HCT116 (cell line): ENCODE results near the gene CPED1. TPM values are rescaled to one million over a fixed set of nuclear protein-coding genes. Genes with fewer than 3 reads are reported as not detected.

Experiments used
- ATAC-seq: fragments of 200-7000 bp; cut with Tn5 transposase; 2 replicates; pipeline ENCODE4 v1.9.1; 2020; ENCODE audit warnings: mild to moderate bottlenecking, moderate library complexity
- Bru-seq: library from RNA; stranded (reverse); fragments of 400-500 nt; gene quantifications from one replicate; lab custom pipeline; 2021; lab: Mats Ljungman, UMichigan
- BruChase-seq, 2 experiments: library from RNA; stranded (reverse); fragments of 400-500 nt; gene quantifications; one replicate each; lab custom pipeline; 2021; lab: Mats Ljungman, UMichigan
- BruUV-seq: library from RNA; stranded (reverse); fragments of 400-500 nt; replicated peaks from 2 replicates; lab custom pipeline; 2021; lab: Mats Ljungman, UMichigan
- CTCF ChIA-PET: fragments of 300-600 bp; sonication (Branson Sonifier 250); formaldehyde crosslinking; loops from one replicate; lab custom pipeline; 2021; ENCODE audit warnings: antibody characterized with exemption; lab: Charles Lee
- POLR2A ChIA-PET: fragments of 300-600, 350-600 bp; sonication (Branson Sonifier 250); formaldehyde crosslinking; loops from one replicate; lab custom pipeline; 2021; ENCODE audit warnings: antibody characterized with exemption; lab: Charles Lee
- RAD21 ChIA-PET, 2 experiments: fragments of 300-600 bp; sonication (Branson Sonifier 250); formaldehyde crosslinking; loops; one replicate each; lab custom pipeline; 2023; ENCODE audit warnings: low total read pairs in 2 of 2; ENCODE audit not compliant: uncharacterized antibody in 2 of 2, unreplicated experiment in 2 of 2, low non-redundant PET in 1 of 2; lab: Charles Lee
- DNase-seq: peaks from one replicate; pipeline ENCODE4 v3.0.0-alpha.2; 2010; ENCODE audit warnings: low read depth, low spot score
- H2AFZ ChIP-seq: fragments of 200-600 bp; shearing (Covaris generic), sonication (generic); 2 replicates; pipeline ENCODE4 v1.6.1; 2017; ENCODE audit warnings: low read depth, mixed run types, mixed read lengths, antibody characterized with exemption, low read length; ENCODE audit not compliant: poor library complexity, severe bottlenecking
- H3K27ac ChIP-seq: 2 replicates; pipeline ENCODE4 v1.5.1; 2012; ENCODE audit warnings: low read depth, low read length
- H3K27me3 ChIP-seq: fragments of 200-600 bp; sonication (generic); 2 replicates; pipeline ENCODE4 v1.6.1; 2016; ENCODE audit warnings: mixed run types, low read length, mixed read lengths; ENCODE audit not compliant: insufficient read depth
- H3K36me3 ChIP-seq, 2 experiments: fragments of 200-500 bp in 1 of 2; fragments of 200-600 bp in 1 of 2; sonication (Bioruptor generic) in 1 of 2; sonication (generic) in 1 of 2; 2 replicates each; pipeline versions ENCODE4 v1.5.1 to v1.6.1; 2014 to 2016; ENCODE audit warnings: low read length in 2 of 2, inconsistent platforms in 1 of 2, mixed read lengths in 1 of 2, mixed run types in 1 of 2; ENCODE audit not compliant: insufficient read depth in 2 of 2, control insufficient read depth in 1 of 2
- H3K4me1 ChIP-seq, 2 experiments: fragments of 200-600 bp in 1 of 2; sonication (generic) in 1 of 2; 2 replicates each; pipeline versions ENCODE4 v1.5.1 to v1.6.1; 2012 to 2017; ENCODE audit warnings: low read length in 2 of 2, inconsistent platforms in 1 of 2, mild to moderate bottlenecking in 1 of 2, mixed read lengths in 1 of 2, mixed run types in 1 of 2, moderate library complexity in 1 of 2; ENCODE audit not compliant: insufficient read depth in 2 of 2, control insufficient read depth in 1 of 2
- H3K4me2 ChIP-seq: fragments of 200-600 bp; sonication (generic); 2 replicates; pipeline ENCODE4 v1.6.1; 2017; ENCODE audit warnings: mixed run types, low read length, mixed read lengths
- H3K4me3 ChIP-seq, 2 experiments: fragments of 200-600 bp in 1 of 2; sonication (generic) in 1 of 2; replicated peaks in 1 of 2; 2 replicates each; pipeline ENCODE4 v1.5.1; 2011 to 2016; ENCODE audit warnings: low read length in 2 of 2, control low read depth in 1 of 2, low read depth in 1 of 2, mild to moderate bottlenecking in 1 of 2, mixed read lengths in 1 of 2, mixed run types in 1 of 2
- H3K79me2 ChIP-seq: fragments of 200-600 bp; sonication (generic); 2 replicates; pipeline ENCODE4 v1.6.1; 2017; ENCODE audit warnings: mild to moderate bottlenecking, mixed run types, low read length, moderate library complexity, mixed read lengths; ENCODE audit not compliant: insufficient read depth
- H3K9ac ChIP-seq: fragments of 200-600 bp; sonication (generic); 2 replicates; pipeline ENCODE4 v1.6.1; 2016; ENCODE audit warnings: low read length, mixed read lengths
- H3K9me2 ChIP-seq: fragments of 200-600 bp; sonication (generic), shearing (Covaris generic); 2 replicates; pipeline ENCODE4 v1.6.1; 2017; ENCODE audit warnings: mixed run types, mild to moderate bottlenecking, moderate library complexity; ENCODE audit not compliant: insufficient read depth
- H3K9me3 ChIP-seq, 2 experiments: fragments of 200-500 bp in 1 of 2; fragments of 200-600 bp in 1 of 2; sonication (Bioruptor generic) in 1 of 2; sonication (generic) in 1 of 2; 2 replicates each; pipeline ENCODE4 v1.6.1; 2014 to 2017; ENCODE audit warnings: low read length in 2 of 2, mixed read lengths in 2 of 2, inconsistent platforms in 1 of 2, low read depth in 1 of 2, mild to moderate bottlenecking in 1 of 2, mixed run types in 1 of 2, moderate library complexity in 1 of 2; ENCODE audit not compliant: control insufficient read depth in 1 of 2, insufficient read depth in 1 of 2
- H4K20me1 ChIP-seq: fragments of 200-600 bp; sonication (generic), shearing (Covaris generic); 2 replicates; pipeline ENCODE4 v1.6.1; 2017; ENCODE audit warnings: mixed run types, mild to moderate bottlenecking, moderate library complexity; ENCODE audit not compliant: insufficient read depth
- CBX3 ChIP-seq: IDR thresholded peaks from 2 replicates; pipeline ENCODE4 v1.6.1; 2012; ENCODE audit warnings: low read depth
- CEBPB ChIP-seq: IDR thresholded peaks from 2 replicates; pipeline ENCODE4 v1.6.1; 2012; ENCODE audit warnings: low read depth
- EGR1 ChIP-seq: IDR thresholded peaks from 2 replicates; pipeline ENCODE4 v1.6.1; 2012; ENCODE audit warnings: low read depth
- ELF1 ChIP-seq: IDR thresholded peaks from 2 replicates; pipeline ENCODE4 v1.6.1; 2012; ENCODE audit warnings: low read depth, borderline replicate concordance
- FOSL1 ChIP-seq: IDR thresholded peaks from 2 replicates; pipeline ENCODE4 v1.6.1; 2012; ENCODE audit warnings: low read depth
- JUND ChIP-seq: IDR thresholded peaks from 2 replicates; pipeline ENCODE4 v1.6.1; 2012
- RAD21 ChIP-seq: IDR thresholded peaks from 2 replicates; pipeline ENCODE4 v1.6.1; 2012; ENCODE audit warnings: low read depth, mild to moderate bottlenecking
- YY1 ChIP-seq: IDR thresholded peaks from 2 replicates; pipeline ENCODE4 v1.6.1; 2011; ENCODE audit warnings: low read length, low read depth, moderate library complexity, mild to moderate bottlenecking; ENCODE audit not compliant: insufficient replicate concordance; ENCODE audit errors: extremely low read depth
- intact Hi-C: fragments of 100-400 bp; cut with micrococcal nuclease; formaldehyde crosslinking; loops from 2 replicates; pipeline ENCODE4 v1.10.0; 2022
- long read RNA-seq: library from polyadenylated mRNA; unstranded; transcript quantifications from one replicate; pipeline ENCODE4 v2.0.0, GENCODE V29; 2021; ENCODE audit not compliant: unreplicated experiment
- polyA plus RNA-seq: library from polyadenylated mRNA; unstranded; fragments of >200 nt; gene quantifications from 2 replicates; pipeline ENCODE4 v1.2.1, GENCODE V29; 2012; ENCODE audit warnings: missing spikeins
- total RNA-seq: library from RNA; stranded (reverse); gene quantifications from one replicate; pipeline ENCODE4 v1.2.1, GENCODE V29; 2021; ENCODE audit not compliant: unreplicated experiment
- TF ChIP-seq, protein P1 (sequence below): IDR thresholded peaks from 2 replicates; pipeline ENCODE4 v1.6.1; 2012
- TF ChIP-seq, protein P2 (sequence below): IDR thresholded peaks from 2 replicates; pipeline ENCODE4 v1.6.1; 2012; ENCODE audit warnings: low read depth
- TF ChIP-seq, protein P3 (sequence below): IDR thresholded peaks from 2 replicates; pipeline ENCODE4 v1.6.1; 2011; ENCODE audit warnings: mild to moderate bottlenecking, low read length, moderate library complexity; ENCODE audit not compliant: insufficient replicate concordance; ENCODE audit errors: extremely low read depth

CPED1 gene
- total RNA-seq: 1.2 TPM
- 0.30 and 0.42 TPM in 2 replicates for polyA plus RNA-seq
- percentile 23 among the genes with signal in this experiment for Bru-seq, nascent RNA
- percentile 16 among the genes with signal in this experiment for BruChase-seq, experiment 1, labeled RNA remaining after a 6-hour chase
- BruChase-seq, experiment 2, labeled RNA remaining after a 2-hour chase: percentile 17 among the genes with signal in this experiment
- long read RNA-seq, partial matches to known transcripts: 1 of 2 reads
- long read RNA-seq, other reads (novel, unspliced or antisense): 1 of 2 reads

DNA sequence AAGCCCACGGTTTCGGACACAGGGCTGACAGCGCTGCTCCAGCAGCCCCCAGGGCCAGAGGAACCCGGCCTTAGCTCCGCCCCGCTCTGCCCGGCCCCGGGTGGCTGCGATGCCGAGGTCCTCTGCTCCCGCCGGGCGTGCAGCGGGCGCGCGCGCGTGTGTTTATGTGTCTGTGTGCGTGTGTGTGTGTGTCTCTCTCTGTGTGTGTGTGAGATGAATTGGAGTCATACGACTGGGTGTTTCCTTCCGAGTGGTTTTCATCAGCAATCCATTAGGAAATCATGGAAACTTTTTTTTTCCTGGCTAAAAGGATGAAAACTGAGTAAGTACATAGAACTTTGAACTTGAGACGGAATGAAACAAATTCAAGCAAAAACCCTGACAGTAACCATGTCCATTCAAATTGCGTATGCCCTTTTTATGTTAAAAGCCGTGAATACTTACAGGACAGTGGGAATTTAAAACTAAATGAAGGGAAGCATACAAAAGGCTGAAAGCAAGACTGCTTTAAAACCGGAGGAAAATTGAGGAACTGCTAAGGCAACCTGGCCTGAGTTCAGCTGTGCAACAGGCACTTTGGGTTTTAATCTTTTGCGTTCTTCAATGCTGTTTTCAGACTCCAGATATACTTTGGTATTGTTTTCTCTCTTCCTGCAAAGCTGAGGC is at the start of gene CPED1:
Gene CPED1 (plus strand): TSS at position 121 of the 666 bp plus-strand sequence. CDS start 911 bp downstream, outside the sequence.
- Histone ChIP-seq H3K9ac (peak within 1 kb of the TSS; percentile 5; the same call in 1 of the 2 replicates), H3K9me3 (no peaks in the 10 kb centered on the region), H3K27me3 (no peaks in the 10 kb centered on the region), H3K79me2 (no peaks in the 10 kb centered on the region), H3K4me3 (peak within 1 kb of the TSS; percentile 45 to 60), H3K9me2 (no peaks in the 10 kb centered on the region), H3K27ac (no peak within 1 kb of the TSS), H3K36me3 (no peaks in the 10 kb centered on the region), H2AFZ (peak within 1 kb of the TSS; percentile 93), H4K20me1 (no peaks in the 10 kb centered on the region), H3K4me2 (peak within 1 kb of the TSS; percentile 87), H3K4me1 (peaks cover 0 to 15% of the 10 kb centered on the region in 2 experiments; a peak in 1 of 4 replicates)
- ChIA-PET CTCF (interaction anchor here (0.6 to 2.9 kb wide), 7 partner anchors 7 to 1006 kb away, joined by 3 to 23 read pairs (median 4); no protein-coding TSS in a partner anchor), RAD21 (interaction anchor here (0.7 to 1.7 kb wide), 4 partner anchors 9 to 119 kb away, joined by 3 to 6 read pairs (median 4); no protein-coding TSS in a partner anchor), POLR2A (no interaction called here)
- no TSS peak for BruUV-seq
- no peak for TF ChIP-seq EGR1
- TF ChIP-seq, protein P1, sequence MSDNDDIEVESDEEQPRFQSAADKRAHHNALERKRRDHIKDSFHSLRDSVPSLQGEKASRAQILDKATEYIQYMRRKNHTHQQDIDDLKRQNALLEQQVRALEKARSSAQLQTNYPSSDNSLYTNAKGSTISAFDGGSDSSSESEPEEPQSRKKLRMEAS: peak; percentile 52; the same call in 1 of the 2 replicates
- peak; percentile 51; the same call in 1 of the 2 replicates for TF ChIP-seq CBX3
- intact Hi-C loops: loop anchor here (2.0 to 10.0 kb wide), 3 partner anchors 346 to 1006 kb away; no protein-coding TSS in a partner anchor
- DNase-seq: no peak
- peak; percentile 86 for ATAC-seq

DNA sequence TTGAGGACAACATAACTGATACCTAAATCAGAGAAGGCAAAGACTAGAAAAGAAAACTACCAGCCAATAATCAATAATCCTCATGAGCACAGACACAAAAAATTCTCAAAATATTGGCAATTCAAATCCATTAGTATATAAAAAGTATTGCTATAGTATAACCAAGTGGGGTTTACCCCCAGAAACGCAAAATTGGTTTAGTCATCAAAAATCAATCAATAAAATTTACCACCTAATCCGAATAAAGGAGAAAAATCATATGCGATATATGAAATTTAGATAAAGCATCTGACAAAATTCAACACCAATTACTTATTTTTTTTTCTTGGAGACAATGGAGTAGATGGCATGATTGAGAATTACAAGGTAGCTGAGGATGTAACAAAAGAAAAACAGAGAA is 49.2 kb upstream of the CPED1 start:
- no TSS peak for BruUV-seq
- TF ChIP-seq, protein P2, sequence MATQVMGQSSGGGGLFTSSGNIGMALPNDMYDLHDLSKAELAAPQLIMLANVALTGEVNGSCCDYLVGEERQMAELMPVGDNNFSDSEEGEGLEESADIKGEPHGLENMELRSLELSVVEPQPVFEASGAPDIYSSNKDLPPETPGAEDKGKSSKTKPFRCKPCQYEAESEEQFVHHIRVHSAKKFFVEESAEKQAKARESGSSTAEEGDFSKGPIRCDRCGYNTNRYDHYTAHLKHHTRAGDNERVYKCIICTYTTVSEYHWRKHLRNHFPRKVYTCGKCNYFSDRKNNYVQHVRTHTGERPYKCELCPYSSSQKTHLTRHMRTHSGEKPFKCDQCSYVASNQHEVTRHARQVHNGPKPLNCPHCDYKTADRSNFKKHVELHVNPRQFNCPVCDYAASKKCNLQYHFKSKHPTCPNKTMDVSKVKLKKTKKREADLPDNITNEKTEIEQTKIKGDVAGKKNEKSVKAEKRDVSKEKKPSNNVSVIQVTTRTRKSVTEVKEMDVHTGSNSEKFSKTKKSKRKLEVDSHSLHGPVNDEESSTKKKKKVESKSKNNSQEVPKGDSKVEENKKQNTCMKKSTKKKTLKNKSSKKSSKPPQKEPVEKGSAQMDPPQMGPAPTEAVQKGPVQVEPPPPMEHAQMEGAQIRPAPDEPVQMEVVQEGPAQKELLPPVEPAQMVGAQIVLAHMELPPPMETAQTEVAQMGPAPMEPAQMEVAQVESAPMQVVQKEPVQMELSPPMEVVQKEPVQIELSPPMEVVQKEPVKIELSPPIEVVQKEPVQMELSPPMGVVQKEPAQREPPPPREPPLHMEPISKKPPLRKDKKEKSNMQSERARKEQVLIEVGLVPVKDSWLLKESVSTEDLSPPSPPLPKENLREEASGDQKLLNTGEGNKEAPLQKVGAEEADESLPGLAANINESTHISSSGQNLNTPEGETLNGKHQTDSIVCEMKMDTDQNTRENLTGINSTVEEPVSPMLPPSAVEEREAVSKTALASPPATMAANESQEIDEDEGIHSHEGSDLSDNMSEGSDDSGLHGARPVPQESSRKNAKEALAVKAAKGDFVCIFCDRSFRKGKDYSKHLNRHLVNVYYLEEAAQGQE: no peak
- TF ChIP-seq ELF1: no peak
- TF ChIP-seq, protein P1: no peak
- TF ChIP-seq FOSL1: no peak
- TF ChIP-seq RAD21: no peak
- TF ChIP-seq YY1: no peak
- TF ChIP-seq, protein P3, sequence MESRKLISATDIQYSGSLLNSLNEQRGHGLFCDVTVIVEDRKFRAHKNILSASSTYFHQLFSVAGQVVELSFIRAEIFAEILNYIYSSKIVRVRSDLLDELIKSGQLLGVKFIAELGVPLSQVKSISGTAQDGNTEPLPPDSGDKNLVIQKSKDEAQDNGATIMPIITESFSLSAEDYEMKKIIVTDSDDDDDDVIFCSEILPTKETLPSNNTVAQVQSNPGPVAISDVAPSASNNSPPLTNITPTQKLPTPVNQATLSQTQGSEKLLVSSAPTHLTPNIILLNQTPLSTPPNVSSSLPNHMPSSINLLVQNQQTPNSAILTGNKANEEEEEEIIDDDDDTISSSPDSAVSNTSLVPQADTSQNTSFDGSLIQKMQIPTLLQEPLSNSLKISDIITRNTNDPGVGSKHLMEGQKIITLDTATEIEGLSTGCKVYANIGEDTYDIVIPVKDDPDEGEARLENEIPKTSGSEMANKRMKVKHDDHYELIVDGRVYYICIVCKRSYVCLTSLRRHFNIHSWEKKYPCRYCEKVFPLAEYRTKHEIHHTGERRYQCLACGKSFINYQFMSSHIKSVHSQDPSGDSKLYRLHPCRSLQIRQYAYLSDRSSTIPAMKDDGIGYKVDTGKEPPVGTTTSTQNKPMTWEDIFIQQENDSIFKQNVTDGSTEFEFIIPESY: no peak
- TF ChIP-seq CEBPB: no peak
- no peak for TF ChIP-seq JUND

More for the DNA sequence above, 49.2 kb upstream of the CPED1 start:
- Histone ChIP-seq H3K36me3 (no peaks in the 10 kb centered on the region), H3K27ac (no peak overlapping the region), H3K9ac (no peak overlapping the region), H3K4me3 (no peak overlapping the region), H3K4me2 (no peak overlapping the region), H3K27me3 (no peaks in the 10 kb centered on the region), H3K4me1 (no peaks in the 10 kb centered on the region), H3K9me3 (no peaks in the 10 kb centered on the region), H3K9me2 (no peaks in the 10 kb centered on the region), H2AFZ (no peak overlapping the region), H3K79me2 (no peaks in the 10 kb centered on the region), H4K20me1 (no peaks in the 10 kb centered on the region)
- ChIA-PET RAD21 (no interaction called here), POLR2A (no interaction called here), CTCF (interaction anchor here (0.7 kb wide), 1 partner anchor 619 kb away, joined by 3 read pairs; no protein-coding TSS in a partner anchor)
- intact Hi-C loops: no loop called here
- ATAC-seq: no peak
- no peak for DNase-seq
